ENCODE data around the gene PTPRT. TPM values are rescaled to one million over a fixed set of nuclear protein-coding genes. Genes with fewer than 3 reads are reported as not detected.

The PTPRT gene
- total and polyA plus RNA-seq, 2 donors (not counting 1 experiment from before 2014, with no cell fraction given), result not detected

- no peak overlapping the region for H3K27ac ChIP-seq (ENCODE audit: insufficient read depth, low read length)
- H3K4me3 ChIP-seq (replicated peaks in 1 of 4; ENCODE audit: control extremely low read depth in 1 of 4, insufficient read depth in 1 of 4, low read depth in 3 of 4, low read length in 4 of 4), result no peak overlapping the region
- no peaks in the 10 kb centered on the region for H3K36me3 ChIP-seq (ENCODE audit: control insufficient read depth, insufficient read depth, low read length)
- no peaks in the 10 kb centered on the region for H3K4me1 ChIP-seq (ENCODE audit: control insufficient read depth, extremely low read depth, insufficient read depth, low read length)
- H3K4me2 ChIP-seq (ENCODE audit: extremely low read depth, insufficient read depth, low read length), result no peak overlapping the region
- H3K79me2 ChIP-seq (ENCODE audit: control insufficient read depth, insufficient read depth, low read length), result no peaks in the 10 kb centered on the region
- TF ChIP-seq CTCF (conservative IDR thresholded peaks at IDR 0.05 in 1 of 2, IDR thresholded peaks at IDR 0.05 in 1 of 2; ENCODE audit: low read depth in 1 of 2, low read length in 2 of 2) (no peak), EZH2 (IDR thresholded peaks at IDR 0.05; ENCODE audit: low read length, missing control alignments) (no peak)
- H4K20me1 ChIP-seq (ENCODE audit: control insufficient read depth, extremely low read depth, insufficient read depth, low read length), result no peaks in the 10 kb centered on the region
- H3K9me3 ChIP-seq (ENCODE audit: control insufficient read depth, insufficient read depth, low read depth, low read length), result no peaks in the 10 kb centered on the region
- no peaks in the 10 kb centered on the region for H3K27me3 ChIP-seq (ENCODE audit: control insufficient read depth, insufficient read depth, low read length)
- H2AFZ ChIP-seq (ENCODE audit: low read length), result no peak overlapping the region
- no peak overlapping the region for H3K9ac ChIP-seq (ENCODE audit: insufficient read depth, low read length)
- DNase-seq (ENCODE audit: low read depth in 2 of 2), result peak in 1 of 2 donors; percentile 0
These were observed 757.0 kb downstream of the PTPRT start for GRCh38 chr20:42432496-42433334.

- Histone ChIP-seq H3K27ac (ENCODE audit: insufficient read depth, low read length) (no peak overlapping the region), H3K9ac (ENCODE audit: insufficient read depth, low read length) (no peak overlapping the region), H3K79me2 (ENCODE audit: control insufficient read depth, insufficient read depth, low read length) (no peaks in the 10 kb centered on the region), H3K4me3 (replicated peaks in 1 of 4; ENCODE audit: control extremely low read depth in 1 of 4, insufficient read depth in 1 of 4, low read depth in 3 of 4, low read length in 4 of 4) (no peak overlapping the region), H3K36me3 (ENCODE audit: control insufficient read depth, insufficient read depth, low read length) (no peaks in the 10 kb centered on the region), H3K4me1 (ENCODE audit: control insufficient read depth, extremely low read depth, insufficient read depth, low read length) (no peaks in the 10 kb centered on the region), H3K9me3 (ENCODE audit: control insufficient read depth, insufficient read depth, low read depth, low read length) (no peaks in the 10 kb centered on the region), H4K20me1 (ENCODE audit: control insufficient read depth, extremely low read depth, insufficient read depth, low read length) (no peaks in the 10 kb centered on the region), H3K4me2 (ENCODE audit: extremely low read depth, insufficient read depth, low read length) (no peak overlapping the region), H2AFZ (ENCODE audit: low read length) (no peak overlapping the region), H3K27me3 (ENCODE audit: control insufficient read depth, insufficient read depth, low read length) (no peaks in the 10 kb centered on the region)
- DNase-seq (ENCODE audit: low read depth in 2 of 2), result no peak
- TF ChIP-seq EZH2 (IDR thresholded peaks at IDR 0.05; ENCODE audit: low read length, missing control alignments), result no peak
- TF ChIP-seq CTCF (conservative IDR thresholded peaks at IDR 0.05 in 1 of 2, IDR thresholded peaks at IDR 0.05 in 1 of 2; ENCODE audit: low read depth in 1 of 2, low read length in 2 of 2), result no peak
These were observed 759.1 kb downstream of the PTPRT start for GRCh38 chr20:42430598-42430997.

- H3K9me3 ChIP-seq (ENCODE audit: control insufficient read depth, insufficient read depth, low read depth, low read length), result no peaks in the 10 kb centered on the region
- no peaks in the 10 kb centered on the region for H4K20me1 ChIP-seq (ENCODE audit: control insufficient read depth, extremely low read depth, insufficient read depth, low read length)
- no peaks in the 10 kb centered on the region for H3K36me3 ChIP-seq (ENCODE audit: control insufficient read depth, insufficient read depth, low read length)
- no peaks in the 10 kb centered on the region for H3K4me1 ChIP-seq (ENCODE audit: control insufficient read depth, extremely low read depth, insufficient read depth, low read length)
- no peak for DNase-seq (ENCODE audit: low read depth in 2 of 2)
- H3K79me2 ChIP-seq (ENCODE audit: control insufficient read depth, insufficient read depth, low read length), result no peaks in the 10 kb centered on the region
- H3K4me3 ChIP-seq (replicated peaks in 1 of 4; ENCODE audit: control extremely low read depth in 1 of 4, insufficient read depth in 1 of 4, low read depth in 3 of 4, low read length in 4 of 4), result no peak overlapping the region
- H3K27ac ChIP-seq (ENCODE audit: insufficient read depth, low read length), result no peak overlapping the region
- TF ChIP-seq EZH2 (IDR thresholded peaks at IDR 0.05; ENCODE audit: low read length, missing control alignments) (no peak), CTCF (conservative IDR thresholded peaks at IDR 0.05 in 1 of 2, IDR thresholded peaks at IDR 0.05 in 1 of 2; ENCODE audit: low read depth in 1 of 2, low read length in 2 of 2) (no peak)
- no peak overlapping the region for H2AFZ ChIP-seq (ENCODE audit: low read length)
- H3K9ac ChIP-seq (ENCODE audit: insufficient read depth, low read length), result no peak overlapping the region
- no peaks in the 10 kb centered on the region for H3K27me3 ChIP-seq (ENCODE audit: control insufficient read depth, insufficient read depth, low read length)
- no peak overlapping the region for H3K4me2 ChIP-seq (ENCODE audit: extremely low read depth, insufficient read depth, low read length)
These were observed 759.8 kb downstream of the PTPRT start for GRCh38 chr20:42429761-42430458.
